NCI-H2029 (cell line): ENCODE results near the gene TSC1.
"Not testable (repeated sequence)": the region's sequence is repeated elsewhere in the genome, so short reads cannot be mapped to it uniquely, and the experiment has no call there.

Source experiments
- DNase-seq: peaks from one replicate; lab custom pipeline; 2025; lab: John Stamatoyannopoulos, UW

The TSC1 gene

DNA sequence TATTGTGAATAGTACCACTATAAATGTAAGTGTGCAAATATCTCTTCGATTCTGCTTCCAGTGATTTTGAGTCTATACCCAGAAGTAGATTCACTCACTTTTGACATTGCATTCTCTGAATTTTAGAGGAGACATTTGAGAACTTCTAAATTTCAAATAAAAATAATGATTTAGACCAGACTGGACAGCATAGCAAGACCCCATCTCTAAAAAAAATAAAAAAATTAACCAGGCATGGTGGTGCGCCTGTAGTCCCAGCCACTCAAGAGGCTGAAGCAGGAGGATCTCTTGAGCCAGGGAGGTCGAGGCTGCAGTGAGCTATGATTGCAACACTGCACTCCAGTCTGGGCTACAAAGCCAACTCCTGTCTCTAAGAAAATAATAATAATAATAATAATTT is 32.2 kb upstream of the TSC1 start:
- no peak for DNase-seq

DNA sequence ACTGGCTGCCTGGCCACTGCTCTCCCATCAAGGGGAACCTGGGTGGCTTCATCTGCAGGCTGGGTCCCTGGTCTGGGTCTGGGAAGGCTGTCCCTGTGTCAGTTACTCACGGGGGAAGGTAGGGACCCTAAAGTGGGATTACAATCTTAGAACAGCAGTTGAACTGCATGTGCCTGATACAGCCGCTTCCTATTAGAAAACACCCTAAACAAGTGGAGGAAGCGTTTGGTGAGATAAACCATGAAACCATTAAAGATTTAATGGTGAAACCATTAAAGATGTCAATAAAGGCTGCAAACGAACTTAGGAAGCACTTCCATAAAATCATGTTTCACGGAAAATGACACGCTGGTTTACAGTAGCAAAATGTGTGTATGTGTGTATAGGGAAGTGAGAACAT is 31.5 kb upstream of the TSC1 start:
- no peak for DNase-seq

DNA sequence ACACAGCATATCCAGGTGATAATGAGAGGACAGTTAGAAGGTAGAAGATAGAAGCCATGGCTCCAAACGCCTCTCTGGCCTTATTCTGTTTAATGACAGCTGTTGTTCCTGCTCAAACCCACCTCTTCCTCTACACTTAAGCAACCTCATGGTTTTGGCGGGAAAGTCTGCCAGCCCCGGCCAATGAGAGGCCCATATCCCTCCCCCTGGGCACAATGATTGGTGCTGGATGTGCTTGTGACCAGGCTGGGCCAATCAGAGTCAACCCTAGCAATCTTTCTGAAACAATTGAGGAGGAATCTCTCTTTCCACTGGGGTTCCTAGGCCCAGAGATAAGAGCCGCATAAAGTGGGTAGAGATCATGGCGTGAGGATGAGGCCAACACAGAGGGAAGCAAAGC is 29.3 kb upstream of the TSC1 start:
- no peak for DNase-seq

DNA sequence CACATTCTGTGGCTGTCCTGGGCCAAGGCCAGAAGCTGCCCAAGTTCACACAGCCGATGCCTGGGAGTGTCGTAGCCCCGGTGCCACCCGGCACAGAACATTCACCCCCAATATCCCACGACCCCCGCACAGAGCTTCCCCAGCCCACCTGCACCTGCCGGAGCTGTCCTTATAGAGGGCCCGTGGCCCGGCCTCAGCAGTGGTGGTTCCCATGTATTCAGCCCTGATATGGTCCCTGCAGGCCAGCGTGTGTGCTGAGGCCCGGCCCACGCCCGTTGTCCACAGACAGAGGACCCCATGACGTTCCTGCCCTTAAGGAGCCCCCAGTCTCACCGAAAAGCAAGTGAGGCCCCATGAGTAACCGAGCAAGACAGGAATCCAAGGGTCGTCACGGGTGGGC is 28.8 kb upstream of the TSC1 start:
- no peak for DNase-seq

DNA sequence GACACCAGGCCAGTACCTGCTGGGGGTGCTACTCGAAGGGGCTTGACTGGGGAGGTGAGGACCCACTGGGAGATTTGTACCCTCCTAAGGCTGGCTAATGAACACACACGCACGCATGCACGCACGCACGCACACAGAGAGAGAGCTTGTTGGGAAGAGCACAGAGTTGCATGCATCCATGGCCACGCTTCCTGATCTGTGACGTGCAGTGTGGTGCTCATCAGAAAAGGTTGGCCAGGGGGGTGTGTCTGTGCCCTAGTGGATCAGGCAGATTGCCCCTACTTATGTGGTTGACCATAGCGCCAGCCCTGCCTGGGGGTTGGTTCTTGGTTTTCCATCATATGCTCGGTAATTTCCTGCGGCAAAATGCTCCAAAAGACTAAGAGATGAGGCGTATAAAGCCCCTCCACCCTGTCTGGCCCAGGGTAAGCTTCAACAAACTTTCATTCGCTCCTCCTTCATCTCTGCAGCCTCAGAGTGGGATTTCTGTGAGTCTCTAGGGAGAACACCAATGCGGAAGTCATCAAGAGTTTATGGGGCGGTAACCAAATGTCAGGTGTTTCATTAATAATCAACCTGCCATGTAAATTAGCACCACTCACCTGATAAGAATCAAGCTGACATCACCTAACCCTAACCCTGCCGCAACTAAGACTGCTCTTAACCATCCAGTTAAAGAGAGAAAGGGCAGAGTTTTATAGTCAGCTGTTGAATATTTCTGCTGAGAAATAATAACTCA is 26.1 kb upstream of the TSC1 start:
- DNase-seq = no peak

DNA sequence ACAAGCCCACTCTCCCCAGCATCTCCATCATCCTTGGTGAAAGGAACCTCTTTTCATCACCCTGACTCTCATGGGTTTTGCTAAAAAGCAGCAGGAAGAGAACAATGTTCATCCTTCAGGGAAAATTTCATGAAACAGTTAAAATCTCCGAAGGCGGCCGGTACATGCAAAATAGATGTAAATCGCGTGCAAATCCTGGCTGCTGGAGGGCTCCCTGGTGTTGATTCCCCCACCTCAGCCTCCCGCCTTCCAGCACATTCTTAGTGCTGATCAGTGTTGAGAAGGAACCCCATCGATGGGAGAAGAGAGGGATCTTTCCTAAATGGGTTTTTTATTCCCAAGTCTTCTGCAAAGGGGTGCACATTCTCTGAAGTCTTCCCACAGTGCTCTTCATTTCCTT is 25.4 kb upstream of the TSC1 start:
- DNase-seq = no peak

DNA sequence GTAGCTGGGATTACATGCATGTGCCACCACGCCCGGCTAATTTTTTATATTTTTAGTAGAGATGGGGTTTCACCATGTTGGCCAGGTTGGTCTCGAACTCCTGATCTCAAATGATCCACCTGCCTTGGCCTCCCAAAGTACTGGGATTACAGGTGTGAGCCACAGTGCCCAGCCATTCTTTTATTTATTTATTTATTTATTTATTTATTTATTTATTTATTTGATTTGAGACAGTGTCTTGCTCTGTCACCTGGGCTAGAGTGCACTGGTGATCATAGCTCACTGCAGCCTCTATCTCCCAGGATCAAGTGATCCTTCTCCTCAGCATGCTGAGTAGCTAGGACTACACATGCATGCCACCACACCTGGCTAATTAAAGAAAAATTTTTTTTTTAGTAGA is 23.5 kb upstream of the TSC1 start:
- DNase-seq = not testable (repeated sequence)

DNA sequence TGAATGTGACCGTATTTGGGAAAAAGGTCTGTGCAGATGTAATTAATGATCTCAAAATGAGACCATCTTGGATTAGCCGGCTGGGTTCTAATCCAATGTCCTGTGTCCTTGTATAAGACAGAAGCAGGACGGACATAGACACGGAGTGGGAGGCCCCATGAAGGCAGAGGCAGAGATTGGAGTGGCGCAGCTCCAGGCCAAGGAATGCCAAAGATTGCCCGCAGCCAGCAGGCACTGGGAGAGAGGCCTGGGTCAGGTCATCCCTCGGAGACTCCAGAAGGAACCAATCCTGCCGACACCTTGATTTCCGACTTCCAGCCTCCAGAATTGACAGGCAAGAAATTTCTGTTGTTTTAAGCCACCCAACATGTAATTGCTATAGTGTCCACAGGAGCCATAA is 21.1 kb upstream of the TSC1 start:
- DNase-seq = no peak

DNA sequence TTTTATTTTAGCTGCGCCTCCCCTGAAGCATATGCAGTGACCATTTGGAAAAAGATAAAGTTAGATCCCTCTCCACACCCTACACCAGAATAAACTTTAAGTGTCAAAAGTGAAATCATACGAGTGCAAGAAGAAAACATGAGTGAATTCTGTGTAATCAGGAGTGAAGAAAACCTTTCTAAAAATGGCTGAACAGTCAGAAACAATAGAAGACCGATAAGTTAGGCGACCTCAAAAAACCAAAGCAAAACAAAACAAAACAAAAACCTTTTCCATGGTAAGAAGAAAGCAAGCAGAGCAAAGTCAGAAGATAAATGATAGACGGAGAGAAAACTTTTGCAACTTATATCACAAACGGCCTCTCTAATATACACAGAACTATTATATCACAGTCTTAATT is 16.6 kb upstream of the TSC1 start:
- DNase-seq = no peak

DNA sequence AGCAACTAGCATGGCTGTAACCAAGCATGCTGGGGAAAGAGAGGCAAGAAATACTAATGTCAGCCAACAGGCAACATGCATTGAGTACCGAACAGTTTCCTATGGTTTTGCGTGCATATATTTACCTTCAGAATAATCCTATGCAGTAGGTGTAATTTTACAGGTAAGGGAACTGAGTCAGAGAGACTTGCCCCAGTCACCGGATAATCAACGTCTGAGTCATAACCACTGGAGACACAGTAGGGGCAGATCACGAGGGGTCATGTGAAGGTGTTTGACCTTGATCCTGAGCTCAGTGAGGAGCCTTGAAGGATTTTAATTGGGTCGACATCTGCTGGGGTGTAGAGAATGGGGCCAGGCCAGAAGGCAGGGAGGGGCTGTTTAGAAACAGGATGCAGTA is 13.4 kb upstream of the TSC1 start:
- no peak for DNase-seq

DNA sequence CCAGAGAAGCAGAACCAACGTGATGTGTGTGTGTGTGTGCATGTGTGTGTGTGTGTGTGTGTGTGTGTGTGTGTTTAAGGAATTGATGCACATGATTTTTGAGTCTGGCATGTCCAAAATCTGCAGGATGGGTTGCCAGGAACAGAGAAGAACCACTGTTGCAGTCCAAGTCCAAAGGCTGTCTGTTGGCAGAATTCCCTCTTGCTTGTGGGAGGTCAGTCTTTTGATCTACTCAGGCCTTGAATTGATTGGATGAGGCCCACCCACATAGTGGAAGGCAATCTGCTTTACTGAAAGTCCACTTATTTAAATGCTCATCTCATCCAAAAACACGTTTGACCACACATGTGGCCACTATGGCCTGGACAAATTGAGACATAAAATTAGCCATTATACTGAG is 11.4 kb upstream of the TSC1 start:
- DNase-seq = no peak

DNA sequence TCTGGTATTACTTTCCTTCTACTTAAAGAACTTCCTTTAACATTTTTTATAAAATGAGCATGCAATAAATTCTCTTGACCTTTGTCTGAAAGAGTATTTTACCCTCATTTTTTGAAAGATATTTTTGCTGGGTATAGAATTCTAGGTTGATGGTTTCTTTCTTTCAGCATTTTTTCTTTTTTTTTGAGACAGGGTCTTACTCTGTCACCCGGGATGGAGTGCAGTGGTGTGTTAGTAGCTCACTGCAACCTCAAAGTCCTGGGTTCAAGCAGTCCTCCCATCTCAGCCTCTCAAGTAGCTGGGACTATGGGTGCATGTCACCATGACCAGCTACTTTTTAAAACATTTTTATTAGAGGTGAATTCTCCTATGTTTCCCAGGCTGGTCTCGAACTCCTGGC is 10.7 kb upstream of the TSC1 start:
- no peak for DNase-seq

DNA sequence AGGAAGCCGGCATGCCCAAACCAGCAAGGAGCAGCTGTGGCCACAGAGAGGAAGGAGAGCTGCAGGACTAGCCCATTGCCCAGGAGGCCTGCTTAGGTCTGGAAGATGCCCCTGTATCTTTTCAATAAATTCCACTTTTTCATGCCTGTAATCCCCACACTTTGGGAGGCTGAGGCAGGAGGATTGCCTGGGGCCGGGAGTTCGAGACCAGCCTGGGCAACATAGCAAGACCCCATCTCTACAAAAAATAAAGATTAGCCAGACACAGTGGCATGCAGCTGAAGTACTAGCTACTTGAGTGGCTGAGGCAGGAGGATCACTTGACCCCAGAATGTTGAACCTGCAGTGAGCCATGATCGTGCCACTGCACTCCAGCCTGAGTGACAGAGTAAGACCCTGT is 5.3 kb upstream of the TSC1 start:
- DNase-seq = no peak

DNA sequence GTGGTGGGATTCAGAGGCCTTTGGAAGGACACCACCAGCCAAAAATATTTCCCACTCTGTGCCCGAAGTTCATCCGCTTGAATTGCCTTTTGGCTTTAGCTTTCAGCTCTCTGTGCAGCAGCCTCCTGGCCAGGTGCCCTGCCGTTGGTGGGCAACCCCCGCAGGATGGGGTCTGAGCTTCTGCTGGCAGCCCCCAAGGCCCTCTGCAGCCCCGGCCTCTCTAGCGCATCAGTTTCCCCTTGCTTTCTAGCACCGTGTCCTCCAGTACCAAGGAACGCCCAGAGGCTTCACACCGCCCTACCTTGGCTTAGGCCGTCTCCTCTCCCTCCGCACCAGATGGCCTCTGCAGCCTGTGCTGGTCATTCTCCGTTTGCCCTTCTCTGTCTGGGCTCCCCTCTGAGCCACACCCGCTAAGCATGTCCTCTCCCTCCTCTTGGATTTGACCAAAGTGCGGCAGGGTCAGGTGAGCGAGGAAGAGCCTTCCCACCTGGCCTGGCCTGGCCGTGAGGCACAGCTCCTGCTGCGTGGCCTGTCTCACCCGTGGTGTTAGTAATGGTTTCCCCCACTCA is 4.2 kb upstream of the TSC1 start:
- no peak for DNase-seq

DNA sequence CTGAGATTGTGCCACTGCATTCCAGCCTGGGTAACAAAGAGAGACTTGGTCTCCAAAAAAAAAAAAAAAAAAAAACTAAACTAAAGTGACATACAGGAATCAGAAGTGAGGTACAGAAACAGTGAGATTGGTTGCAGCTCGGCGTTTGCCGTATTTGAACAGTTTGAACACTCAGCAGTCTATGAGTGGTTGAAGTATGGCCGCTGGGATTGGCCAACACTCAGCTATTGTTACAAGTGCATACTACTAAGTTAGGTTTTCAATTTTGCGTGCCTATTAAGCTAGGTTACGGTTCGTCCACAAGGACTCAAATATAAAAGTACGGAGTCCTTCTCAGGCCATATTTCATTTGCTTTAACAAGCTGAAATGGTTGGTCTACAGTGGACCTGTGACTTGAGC is 3.3 kb upstream of the TSC1 start:
- no peak for DNase-seq

DNA sequence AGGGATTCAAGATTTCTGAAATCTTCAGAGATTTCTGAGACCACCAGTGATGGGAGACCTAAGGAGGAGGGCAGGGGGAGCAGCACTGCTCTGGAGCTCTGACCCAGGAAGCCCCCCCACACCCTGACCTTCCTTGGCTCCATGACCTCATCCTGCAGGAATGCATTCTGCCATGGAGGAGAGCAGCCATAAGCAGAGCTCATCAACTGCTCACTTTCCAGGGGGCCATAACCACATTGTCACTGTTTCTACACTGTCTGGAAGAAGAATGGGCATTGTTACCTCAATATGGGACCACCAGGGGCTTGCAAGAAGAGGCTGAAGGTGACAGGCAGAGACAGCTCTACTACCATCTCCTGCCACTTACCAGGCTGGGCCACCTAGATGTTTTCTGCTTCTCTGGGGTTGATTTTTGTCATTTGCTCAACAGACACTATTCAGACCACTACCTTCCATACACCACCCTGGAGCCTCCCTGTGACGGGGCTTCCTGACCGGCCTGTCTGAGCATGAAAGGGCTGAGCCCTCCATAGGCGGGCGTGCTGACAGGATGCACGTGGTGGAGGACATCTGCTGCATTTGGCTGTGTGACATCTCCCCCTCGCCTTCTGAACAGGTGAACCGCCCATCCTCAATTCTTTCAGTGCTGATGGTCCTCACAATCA is 2.3 kb upstream of the TSC1 start:
- no peak for DNase-seq

DNA sequence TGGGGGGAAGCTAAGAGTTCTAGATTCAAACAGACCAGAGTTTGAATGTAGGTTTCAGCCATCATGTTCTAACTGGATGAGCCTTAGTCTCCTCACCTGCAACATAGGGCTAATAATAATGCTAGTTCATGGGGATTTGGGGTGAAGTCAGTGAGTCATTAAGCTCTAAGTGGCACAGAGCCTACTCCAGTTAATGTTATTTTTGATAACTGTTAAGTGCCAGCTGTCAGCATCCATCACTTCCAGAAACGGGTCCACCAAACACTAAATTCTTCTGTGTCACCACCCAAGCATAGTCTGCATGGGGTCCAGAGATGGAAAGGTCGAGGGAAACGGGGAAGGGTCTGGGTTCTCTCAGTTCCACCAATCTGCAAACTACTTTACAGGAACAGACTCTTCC is 1.8 kb upstream of the TSC1 start:
- DNase-seq = no peak

DNA sequence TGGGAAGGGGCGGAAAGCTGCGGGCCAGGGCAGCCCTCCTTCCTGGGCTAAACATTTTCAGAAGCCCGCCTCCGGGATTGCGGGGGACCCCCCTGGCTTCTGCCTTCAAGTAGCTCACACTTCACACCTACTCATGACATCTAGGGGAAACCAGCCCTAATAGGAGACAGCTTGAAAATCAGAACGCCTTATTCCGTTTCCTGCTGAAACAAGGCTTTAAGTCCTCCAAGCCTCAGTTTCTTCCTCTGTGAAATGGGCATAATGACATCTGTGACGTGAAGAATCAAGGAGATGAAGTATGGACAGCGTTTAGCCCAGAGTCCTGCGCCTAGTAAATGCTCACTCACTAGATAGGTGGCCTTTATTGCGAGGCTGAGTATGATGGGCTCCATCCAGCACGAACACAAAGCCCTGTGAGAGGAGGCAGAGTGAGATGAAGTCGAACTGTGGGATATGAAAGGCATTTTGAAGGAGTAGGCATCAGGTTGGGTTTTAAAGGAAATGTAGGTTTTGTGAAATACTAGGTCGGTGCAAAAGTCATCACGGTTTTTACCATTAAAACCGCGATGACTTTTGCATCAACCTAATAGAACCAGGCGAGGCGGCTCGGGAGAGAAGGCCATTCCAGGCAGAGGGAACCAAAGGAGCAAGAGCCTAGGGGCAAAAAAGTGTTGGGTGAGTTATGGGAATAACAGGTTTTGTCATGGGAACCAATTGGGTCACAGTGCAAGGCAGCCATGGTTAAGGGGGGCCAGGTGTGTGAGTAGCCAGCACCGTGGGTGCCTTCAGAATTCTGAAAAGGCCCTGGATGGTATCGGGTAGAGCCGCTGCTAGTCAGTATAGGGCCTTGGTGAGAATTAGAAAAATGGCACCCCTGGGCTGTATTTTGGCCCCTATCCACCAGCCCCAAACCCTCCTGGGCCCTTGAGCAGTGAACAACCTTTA is 1.0 kb upstream of the TSC1 start:
- no peak for DNase-seq

DNA sequence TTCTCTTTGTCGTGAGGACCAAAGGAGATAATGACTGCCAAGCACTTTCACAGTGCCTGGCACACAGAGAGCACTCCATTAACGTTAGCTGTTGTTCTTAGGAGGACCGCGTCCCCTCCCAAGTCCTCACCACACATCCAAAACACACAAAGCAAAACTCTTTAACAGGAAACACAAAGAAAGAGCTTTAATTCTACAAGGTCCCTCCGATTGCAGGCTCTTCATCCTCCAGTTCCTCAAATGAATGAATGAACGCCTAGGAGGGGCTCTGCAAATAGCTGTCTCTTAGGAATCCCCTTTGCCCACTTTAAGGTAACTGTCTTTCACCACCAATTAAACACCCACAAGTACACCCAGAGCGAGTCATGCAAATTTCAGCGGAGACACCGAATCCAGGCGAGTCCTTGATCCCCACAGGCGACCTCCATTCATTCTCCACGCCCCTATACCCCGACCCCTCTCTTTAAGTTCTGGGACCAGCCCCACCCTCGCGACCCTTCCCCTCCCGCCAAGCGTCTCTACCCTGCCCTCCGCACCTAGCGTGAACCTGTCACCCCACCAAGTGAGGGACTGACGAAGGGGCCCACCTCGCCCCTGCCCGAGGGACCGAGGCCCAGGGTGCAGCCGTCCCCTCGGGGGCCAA is 644 bp downstream of the TSC1 start:
- no peak for DNase-seq

DNA sequence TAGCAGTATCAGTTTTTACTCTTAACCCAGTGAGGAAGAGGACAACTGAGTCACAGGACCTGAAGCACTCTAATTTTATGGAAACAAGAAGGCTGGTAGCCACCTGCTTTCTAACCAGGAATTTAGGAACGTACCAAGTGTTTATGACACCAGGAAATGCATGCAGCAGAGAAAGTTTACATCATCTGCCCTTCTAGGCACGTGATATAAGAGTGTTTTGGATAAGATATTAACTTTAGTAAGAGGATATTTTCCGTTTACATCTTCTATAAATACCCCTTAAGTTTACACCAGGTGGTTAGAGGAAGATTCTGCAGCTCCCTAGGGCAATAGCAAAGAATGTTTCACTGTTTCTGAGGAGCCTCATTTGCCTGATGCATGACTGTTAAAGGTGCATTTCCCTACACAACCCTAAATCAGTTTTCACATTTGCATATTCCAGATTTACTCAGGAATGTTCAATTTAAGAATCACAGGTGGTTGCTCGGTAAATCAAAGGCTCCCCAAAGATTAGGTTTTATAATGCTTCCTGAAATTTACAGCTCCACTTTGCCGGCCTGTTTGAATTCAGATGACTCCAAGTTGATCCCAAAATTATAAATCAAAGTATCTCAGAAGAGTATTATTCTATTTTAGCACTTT is 1.8 kb downstream of the TSC1 start:
- DNase-seq = no peak

DNA sequence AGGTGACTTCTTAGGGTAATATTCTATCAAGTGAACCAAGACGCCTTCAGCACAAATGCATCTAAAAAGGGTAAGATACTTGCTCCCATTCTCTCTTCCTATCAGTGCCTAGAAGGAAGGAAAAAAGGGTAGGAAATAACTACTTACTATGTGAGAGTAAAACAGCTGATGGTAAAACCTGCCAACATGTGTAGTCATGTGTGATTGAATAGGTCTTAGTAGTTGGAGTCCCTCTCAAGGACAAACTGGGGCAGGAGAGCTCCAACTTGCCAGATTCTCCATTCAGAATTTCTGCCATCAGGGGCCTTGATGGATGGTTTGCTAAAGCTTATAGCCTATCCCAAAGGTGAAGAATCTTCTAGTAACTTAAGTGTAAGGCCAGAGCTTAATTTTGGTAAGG is 5.2 kb downstream of the TSC1 start:
- DNase-seq = no peak

DNA sequence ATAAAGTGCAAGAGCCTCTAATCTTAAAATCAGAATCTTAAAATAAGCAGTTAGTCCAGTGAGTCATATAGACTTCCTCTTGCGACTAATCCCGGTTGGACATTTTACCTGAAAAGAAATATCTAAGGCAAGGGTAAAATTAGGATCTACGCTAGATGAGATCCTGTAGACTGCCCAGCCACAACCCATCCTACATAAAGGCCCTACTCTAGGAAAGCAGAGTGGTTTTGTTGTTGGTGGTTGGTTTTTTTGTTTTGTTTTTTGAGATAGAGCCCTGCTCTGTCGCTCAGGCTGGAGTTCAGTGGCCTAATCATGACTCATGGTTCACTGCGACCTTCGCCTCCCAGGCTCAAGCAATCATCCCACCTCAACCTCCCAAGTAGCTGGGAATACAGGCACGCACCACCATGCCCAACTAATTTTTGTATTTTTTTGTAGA is 6.9 kb downstream of the TSC1 start:
- DNase-seq = no peak
